Heart right ventricle (tissue), 16 donors: ENCODE results near the gene PRDX5. TPM values are rescaled to one million over a fixed set of nuclear protein-coding genes. Genes with fewer than 3 reads are reported as not detected.

Experiments used
- ATAC-seq, 8 donors: fragments of 200-7000 bp; cut with Tn5 transposase; one replicate each; pipeline ENCODE4 v1.9.1; 2020; ENCODE audit warnings: mild to moderate bottlenecking in 8 of 8, moderate library complexity in 8 of 8, moderate number of reproducible peaks in 1 of 8
- DNase-seq, 2 donors: peaks; one replicate each; pipeline ENCODE4 v3.0.0-alpha.2; 2020
- H3K27ac ChIP-seq, 10 donors: fragments of 200-600 bp; sonication (generic) in 2 of 10; one replicate each; pipeline versions ENCODE4 v1.5.0 to v1.8.0; 2020 to 2022; ENCODE audit warnings: mild to moderate bottlenecking in 3 of 10
- H3K27me3 ChIP-seq, 7 donors: fragments of 200-600 bp; one replicate each; pipeline ENCODE4 v1.8.0; 2021 to 2022; ENCODE audit warnings: mild to moderate bottlenecking in 2 of 7
- H3K36me3 ChIP-seq, 9 donors: fragments of 200-600 bp; sonication (generic) in 1 of 9; one replicate each; pipeline versions ENCODE4 v1.5.0 to v1.8.0; 2020 to 2022; ENCODE audit warnings: mild to moderate bottlenecking in 2 of 9
- H3K4me1 ChIP-seq, 9 donors: fragments of 200-600 bp; sonication (generic) in 1 of 9; one replicate each; pipeline versions ENCODE4 v1.5.0 to v1.8.0; 2020 to 2022; ENCODE audit warnings: mild to moderate bottlenecking in 4 of 9
- H3K4me3 ChIP-seq, 10 donors: fragments of 200-600 bp; sonication (generic) in 2 of 10; one replicate each; pipeline versions ENCODE4 v1.5.0 to v1.8.0; 2020 to 2022; ENCODE audit warnings: mild to moderate bottlenecking in 7 of 10, moderate library complexity in 2 of 10
- H3K9me3 ChIP-seq, 11 donors: fragments of 200-600 bp in 10 of 11; sonication (generic) in 2 of 11; one replicate each; pipeline versions ENCODE4 v1.5.0 to v1.8.0; 2013 to 2022; ENCODE audit warnings: mild to moderate bottlenecking in 2 of 11, control low read depth in 1 of 11, moderate library complexity in 1 of 11
- CTCF ChIP-seq, 9 donors: fragments of 200-600 bp; sonication (generic) in 2 of 9; IDR thresholded peaks; one replicate each; pipeline versions ENCODE4 v1.5.0 to v1.8.0; 2021 to 2022; ENCODE audit warnings: antibody characterized with exemption in 9 of 9, mild to moderate bottlenecking in 5 of 9, moderate library complexity in 1 of 9
- WGBS, 2 donors: extraction: QIAGEN DNeasy Blood & Tissue Kit; methylation state at CpG; one replicate each; pipeline ENCODE4 v1.1.7; 2013; ENCODE audit warnings: inconsistent platforms in 1 of 2; 5-methylcytosine and 5-hydroxymethylcytosine counted together
- intact Hi-C, 10 donors: fragments of 100-400 bp; cut with DNase I; formaldehyde crosslinking; loops; one replicate each; pipeline versions ENCODE4 v1.11.1 to v1.14.2; 2022
- polyA plus RNA-seq, 2 donors: library from polyadenylated mRNA; stranded (reverse); fragments of 200-250 nt; gene quantifications; one replicate each; pipeline ENCODE4 v1.2.3, GENCODE V29; 2013
- total RNA-seq, 10 donors: library from RNA; stranded (reverse); fragmentation: NEBNext Ultra II Directional in 3 of 10; extraction: Animal tissue kit (Norgen Biotek cat#: 25700) in 3 of 10; gene quantifications; one replicate each; pipeline versions ENCODE4 v1.2.1 to v1.2.4, GENCODE V29; 2021 to 2023
- donor health status: Arrhythmogenic right ventricular cardiomyopathy.
- donor health status: ischemic (EF 13 %, LVEDD 7.1; RV severe dilation, severe dysfunction).
- donor health status: healthy with polysubstance abuse.
- donor health status: DM: no; HTN: yes; CAD: no.
- donor health status: DM: no; HTN: no; CAD: no.
- donor health status: ischemic (EF 25% LVEDD 6.9; RV normal size, moderate dysfunction).
- donor health status: ischemic (EF 25% LVEDD 5.7; RV mildly dilated, moderate dysfunction).
- donor health status: healthy.
- donor health status: DM: yes; HTN: yes; CAD: no.
- donor health status: Ischemic cardiomyopathy.
- donor health status: ischemic (EF 35%, LVEDD 5.7; RV mildly dilated, moderate dysfunction).
- donor health status: nonischemic (EF 11% LVEDD 7.7; RV severe dilation, severe dysfunction).
- donor health status: DM: yes; HTN: yes; CAD: no.
- donor health status: PGD.
- donor health status: ischemic (EF 29% LVEDD 5.4; RV normal size, mild dysfunction).
- donor health status: nonischemic (EF 23%, LVEDD 6.1; RV moderate dilation, normal function).

PRDX5 gene
- total and polyA plus RNA-seq, 12 donors = 264 to 750 (median 292) TPM

- intact Hi-C loops = loop anchor here in 4 of 10 donors (5.0 to 10.0 kb wide), 3 partner anchors 41 to 739 kb away; partner anchors contain the start of genes PRDX5 (in 4 of the 4), TRMT112 (in 4 of the 4) and VPS51 (in 1 of the 4)
- peaks cover 8 to 48% (median 36%) of the 10 kb centered on the region in 9 donors for H3K4me1 ChIP-seq
- H3K27ac ChIP-seq = peak overlapping the region; percentile 60 to 97 (median 93)
- H3K36me3 ChIP-seq = peaks cover 0 to 41% (median 27%) of the 10 kb centered on the region in 9 donors
- peak overlapping the region in 9 of 10 donors; percentile 64 to 99 (median 94) for H3K4me3 ChIP-seq
- DNase-seq (no peak), ATAC-seq (peak in 5 of 8 donors; percentile 1 to 7 (median 2))
- TF ChIP-seq CTCF (IDR thresholded peaks at IDR 0.05) = no peak
- no peaks in the 10 kb centered on the region for H3K27me3 ChIP-seq
- WGBS, 2 donors = 67 to 78% methylated on average over 13 of the region's 13 CpGs
- H3K9me3 ChIP-seq = no peaks in the 10 kb centered on the region
These were observed 40.1 kb downstream of the PRDX5 start for GRCh38 chr11:64357904-64358535.

GRCh38 chr11:64358536-64358906 lies 40.6 kb downstream of the PRDX5 start:
- Histone ChIP-seq H3K4me1 (peaks cover 8 to 48% (median 36%) of the 10 kb centered on the region in 9 donors), H3K27me3 (no peaks in the 10 kb centered on the region), H3K27ac (peak overlapping the region; percentile 60 to 97 (median 93)), H3K4me3 (peak overlapping the region in 9 of 10 donors; percentile 64 to 99 (median 94)), H3K9me3 (no peaks in the 10 kb centered on the region), H3K36me3 (peaks cover 0 to 41% (median 28%) of the 10 kb centered on the region in 9 donors)
- TF ChIP-seq CTCF (IDR thresholded peaks at IDR 0.05) = no peak
- WGBS, 2 donors = 15 to 16% methylated on average over 7 of the region's 7 CpGs
- ATAC-seq = peak in 7 of 8 donors; percentile 0 to 12 (median 10)
- DNase-seq = no peak
- intact Hi-C loops = loop anchor here in 4 of 10 donors (5.0 to 10.0 kb wide), 3 partner anchors 41 to 739 kb away; partner anchors contain the start of genes PRDX5 (in 4 of the 4), TRMT112 (in 4 of the 4) and VPS51 (in 1 of the 4)

GRCh38 chr11:64358907-64359711 lies 41.2 kb downstream of the PRDX5 start, which contains the start of gene RPS6KA4:
Gene RPS6KA4 (plus strand): TSS chr11:64359162. CDS start chr11:64359236, 74 bp downstream.
- H3K4me3 ChIP-seq = peak within 1 kb of the TSS; percentile 64 to 99 (median 92)
- peak in 1 of 9 donors; percentile 12 for TF ChIP-seq CTCF (IDR thresholded peaks at IDR 0.05)
- H3K9me3 ChIP-seq = no peaks in the 10 kb centered on the region
- H3K36me3 ChIP-seq = peaks cover 0 to 41% (median 28%) of the 10 kb centered on the region in 9 donors
- no peaks in the 10 kb centered on the region for H3K27me3 ChIP-seq
- H3K27ac ChIP-seq = peak within 1 kb of the TSS; percentile 60 to 97 (median 93)
- intact Hi-C loops = loop anchor here in 4 of 10 donors (5.0 to 10.0 kb wide), 3 partner anchors 42 to 738 kb away; partner anchors contain the start of genes PRDX5 (in 4 of the 4), TRMT112 (in 4 of the 4) and VPS51 (in 1 of the 4)
- DNase-seq = peak; percentile 51 to 73
- peak; percentile 69 to 95 (median 80) for ATAC-seq
- 1% methylated on average over 63 to 70 of the region's 70 CpGs for WGBS, 2 donors
- H3K4me1 ChIP-seq = peaks cover 8 to 48% (median 36%) of the 10 kb centered on the region in 9 donors
